ENCODE data around the gene CHST4.

DNA sequence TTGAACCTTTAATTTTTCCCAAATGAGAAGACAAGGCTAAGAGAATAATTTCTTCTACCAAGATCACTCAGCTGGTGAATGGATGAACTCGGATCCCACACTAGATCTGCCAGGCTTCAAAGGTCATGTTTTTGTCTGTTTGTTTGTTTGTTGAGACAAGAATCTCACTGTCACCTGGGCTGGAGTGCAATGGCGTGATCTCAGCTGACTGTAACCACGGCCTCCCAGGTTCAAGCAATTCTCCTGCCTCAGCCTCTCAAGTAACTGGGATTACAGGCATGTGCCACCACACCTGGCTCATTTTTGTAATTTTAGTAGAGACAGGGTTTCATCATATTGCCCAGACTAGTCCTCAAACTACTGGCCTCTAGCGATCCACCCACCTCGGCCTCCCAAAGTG, 43.7 kb upstream of the CHST4 start:
- TF ChIP-seq, protein P1, sequence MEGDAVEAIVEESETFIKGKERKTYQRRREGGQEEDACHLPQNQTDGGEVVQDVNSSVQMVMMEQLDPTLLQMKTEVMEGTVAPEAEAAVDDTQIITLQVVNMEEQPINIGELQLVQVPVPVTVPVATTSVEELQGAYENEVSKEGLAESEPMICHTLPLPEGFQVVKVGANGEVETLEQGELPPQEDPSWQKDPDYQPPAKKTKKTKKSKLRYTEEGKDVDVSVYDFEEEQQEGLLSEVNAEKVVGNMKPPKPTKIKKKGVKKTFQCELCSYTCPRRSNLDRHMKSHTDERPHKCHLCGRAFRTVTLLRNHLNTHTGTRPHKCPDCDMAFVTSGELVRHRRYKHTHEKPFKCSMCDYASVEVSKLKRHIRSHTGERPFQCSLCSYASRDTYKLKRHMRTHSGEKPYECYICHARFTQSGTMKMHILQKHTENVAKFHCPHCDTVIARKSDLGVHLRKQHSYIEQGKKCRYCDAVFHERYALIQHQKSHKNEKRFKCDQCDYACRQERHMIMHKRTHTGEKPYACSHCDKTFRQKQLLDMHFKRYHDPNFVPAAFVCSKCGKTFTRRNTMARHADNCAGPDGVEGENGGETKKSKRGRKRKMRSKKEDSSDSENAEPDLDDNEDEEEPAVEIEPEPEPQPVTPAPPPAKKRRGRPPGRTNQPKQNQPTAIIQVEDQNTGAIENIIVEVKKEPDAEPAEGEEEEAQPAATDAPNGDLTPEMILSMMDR (conservative IDR thresholded peaks at IDR 0.05; ENCODE audit: low read depth, low read length): no peak
- TF ChIP-seq CEBPB (IDR thresholded peaks at IDR 0.05; ENCODE audit: low read depth, low read length): no peak
- TF ChIP-seq, protein P2, sequence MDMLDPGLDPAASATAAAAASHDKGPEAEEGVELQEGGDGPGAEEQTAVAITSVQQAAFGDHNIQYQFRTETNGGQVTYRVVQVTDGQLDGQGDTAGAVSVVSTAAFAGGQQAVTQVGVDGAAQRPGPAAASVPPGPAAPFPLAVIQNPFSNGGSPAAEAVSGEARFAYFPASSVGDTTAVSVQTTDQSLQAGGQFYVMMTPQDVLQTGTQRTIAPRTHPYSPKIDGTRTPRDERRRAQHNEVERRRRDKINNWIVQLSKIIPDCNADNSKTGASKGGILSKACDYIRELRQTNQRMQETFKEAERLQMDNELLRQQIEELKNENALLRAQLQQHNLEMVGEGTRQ (IDR thresholded peaks at IDR 0.05; ENCODE audit: low read depth, low read length): no peak
- no peak for TF ChIP-seq BHLHE40 (IDR thresholded peaks at IDR 0.05; ENCODE audit: low read depth, low read length)
- TF ChIP-seq POLR2A (IDR thresholded peaks at IDR 0.05; ENCODE audit: low read depth, low read length): no peak
- no peak for TF ChIP-seq NFE2L2 (IDR thresholded peaks at IDR 0.05; ENCODE audit: low read depth, low read length)
- no peak for TF ChIP-seq SMC3 (IDR thresholded peaks at IDR 0.05; ENCODE audit: low read depth, low read length)
- no peak for TF ChIP-seq FOS (IDR thresholded peaks at IDR 0.05; ENCODE audit: low read depth, low read length)
- TF ChIP-seq RFX5 (IDR thresholded peaks at IDR 0.05; ENCODE audit: low read depth, low read length): no peak
- TF ChIP-seq MXI1 (IDR thresholded peaks at IDR 0.05; ENCODE audit: borderline replicate concordance, low read depth, low read length): no peak

Data from IMR-90 (cell line).